NCI-H446 (cell line): Measurements from ENCODE around the gene C5orf52.
"Not testable (repeated sequence)": the region's sequence is repeated elsewhere in the genome, so short reads cannot be mapped to it uniquely, and the experiment has no call there.

Source experiments
- DNase-seq, 2 experiments: peaks; one replicate each; lab custom pipeline; 2025; lab: John Stamatoyannopoulos, UW

C5orf52 gene

DNA sequence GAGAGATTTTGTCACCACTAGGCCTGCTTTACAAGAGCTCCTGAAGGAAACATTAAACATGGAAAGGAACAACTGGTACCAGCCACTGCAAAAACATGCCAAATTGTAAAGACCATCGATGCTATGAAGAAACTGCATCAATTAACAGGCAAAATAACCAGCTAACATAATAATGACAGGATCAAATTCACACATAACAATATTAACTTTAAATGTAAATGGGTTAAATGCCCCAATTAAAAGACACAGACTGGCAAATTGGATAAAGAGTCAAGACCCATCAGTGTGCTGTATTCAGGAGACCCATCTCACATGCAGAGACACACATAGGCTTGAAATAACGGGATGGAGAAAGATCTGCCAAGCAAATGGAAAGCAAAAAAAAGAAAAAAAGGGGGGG lies 51.6 kb downstream of the C5orf52 start:
- DNase-seq, result not testable (repeated sequence)

DNA sequence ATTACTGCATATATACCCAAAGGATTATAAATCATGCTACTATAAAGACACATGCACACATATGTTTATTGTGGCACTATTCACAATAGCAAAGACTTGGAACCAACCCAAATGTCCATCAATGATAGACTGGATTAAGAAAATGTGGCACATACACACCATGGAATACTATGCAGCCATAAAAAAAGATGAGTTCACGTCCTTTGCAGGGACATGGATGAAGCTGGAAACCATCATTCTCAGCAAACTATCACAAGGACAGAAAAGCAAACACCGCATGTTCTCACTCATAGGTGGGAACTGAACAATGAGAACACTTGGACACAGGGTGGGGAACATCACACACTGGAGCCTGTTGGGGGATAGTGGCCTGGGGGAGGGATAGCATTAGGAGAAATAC lies 55.3 kb downstream of the C5orf52 start:
- not testable (repeated sequence) for DNase-seq

DNA sequence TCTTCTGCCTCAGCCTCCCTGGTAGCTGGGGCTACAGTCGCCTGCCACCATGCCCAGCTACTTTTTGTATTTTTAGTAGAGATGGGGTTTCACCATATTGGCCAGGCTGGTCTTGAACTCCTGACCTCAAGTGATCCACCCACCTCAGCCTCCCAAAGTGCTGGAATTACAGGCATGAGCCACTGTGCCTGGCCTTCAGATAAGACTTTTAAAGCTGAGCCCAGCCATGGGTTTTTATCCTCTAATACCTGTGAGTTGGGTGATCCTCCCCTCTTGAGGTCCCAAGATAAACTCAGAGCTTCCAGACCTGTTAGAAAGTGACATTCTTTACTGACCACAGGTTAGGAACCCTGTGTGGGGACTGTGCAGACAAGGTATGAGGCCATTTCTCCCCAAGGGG lies 56.5 kb downstream of the C5orf52 start:
- DNase-seq, result not testable (repeated sequence)
